K562 treated with DMSO at 1 percent for 48 hours (cell line): ENCODE data around the gene RNASE2. TPM values are rescaled to one million over a fixed set of nuclear protein-coding genes. Genes with fewer than 3 reads are reported as not detected.

Experiments used
- total RNA-seq: library from RNA; unstranded; fragments of 300-600 nt; gene quantifications from 2 replicates; pipeline ENCODE4 v1.2.3, GENCODE V29; 2022; ENCODE audit warnings: low replicate concordance; ENCODE audit errors: extremely low read depth

Gene RNASE2
- total RNA-seq = not detected in 2 replicates

GRCh38 chr14:20954736-20955537 is at the start of gene RNASE2:
Gene RNASE2, plus strand, starts transcription at chr14:20955487. Its CDS starts 285 bp downstream, at chr14:20955772.

GRCh38 chr14:20989787-20990600 is 34.7 kb downstream of the RNASE2 start, which contains the start of gene METTL17:
Gene METTL17, plus strand, starts transcription at chr14:20989980. Its CDS starts 23 bp downstream, at chr14:20990003.

GRCh38 chr14:20998674-20999366 is 43.5 kb downstream of the RNASE2 start, which contains the start of gene SLC39A2:
Gene SLC39A2, plus strand, starts transcription at chr14:20999293. Its CDS starts 154 bp downstream, at chr14:20999447.

Other genes with a start within 250 kb of the RNASE2 start
- gene EDDM3A, start 209.6 kb upstream of the RNASE2 start, total RNA-seq = not detected in 2 replicates
- not detected in 2 replicates for gene EDDM3B, start 187.1 kb upstream of the RNASE2 start, total RNA-seq
- not detected in 2 replicates for gene RNASE6, start 174.2 kb upstream of the RNASE2 start, total RNA-seq
- not detected in 2 replicates for gene RNASE1, start 152.6 kb upstream of the RNASE2 start, total RNA-seq
- not detected in 2 replicates for gene RNASE3, start 64.1 kb upstream of the RNASE2 start, total RNA-seq
- gene METTL17, start 34.5 kb downstream of the RNASE2 start, total RNA-seq = not detected in 2 replicates
- gene SLC39A2, start 43.8 kb downstream of the RNASE2 start, total RNA-seq = not detected in 2 replicates
- gene NDRG2, start 69.6 kb downstream of the RNASE2 start, total RNA-seq = not detected in 2 replicates
- not detected in 2 replicates for gene TPPP2, start 74.7 kb downstream of the RNASE2 start, total RNA-seq
- gene RNASE13, start 79.3 kb downstream of the RNASE2 start, total RNA-seq = not detected in 2 replicates
- not detected in 2 replicates for gene RNASE7, start 86.9 kb downstream of the RNASE2 start, total RNA-seq
- gene RNASE8, start 102.3 kb downstream of the RNASE2 start, total RNA-seq = not detected in 2 replicates
- gene ARHGEF40, start 114.8 kb downstream of the RNASE2 start, total RNA-seq = not detected in 2 replicates
- gene ZNF219, start 143.2 kb downstream of the RNASE2 start, total RNA-seq = not detected in 2 replicates
- not detected in 2 replicates for gene TMEM253, start 145.6 kb downstream of the RNASE2 start, total RNA-seq
- gene OR5AU1, start 200.6 kb downstream of the RNASE2 start, total RNA-seq = not detected in 2 replicates